D341Med (cell line): Measurements from ENCODE around the gene GLB1L2.
A peak's percentile ranks its signal among the peaks of the same experiment; 100 is the strongest.
"Not testable (repeated sequence)": the region's sequence is repeated elsewhere in the genome, so short reads cannot be mapped to it uniquely, and the experiment has no call there.

Experiments used
- DNase-seq: peaks from one replicate; pipeline ENCODE4 v3.0.0; 2012; ENCODE audit warnings: low spot score

The GLB1L2 gene

DNA sequence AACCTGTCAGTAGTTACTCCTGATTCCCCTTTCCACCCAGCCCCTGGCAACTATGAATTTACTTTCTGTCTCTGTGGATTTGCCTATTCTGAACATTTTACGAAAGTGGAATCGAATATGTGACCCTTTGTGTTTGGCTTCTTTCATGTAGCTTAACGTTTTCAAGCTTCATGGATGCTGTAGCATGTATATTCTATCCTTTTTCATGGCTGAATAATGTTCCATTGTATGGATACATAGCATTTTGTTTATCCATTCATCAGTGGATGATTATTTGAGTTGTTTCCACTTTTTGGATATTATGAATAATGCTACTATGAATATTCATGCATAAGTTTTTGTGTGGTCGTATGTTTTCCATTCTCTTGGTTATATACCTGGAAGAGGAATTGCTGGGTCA lies 9.2 kb upstream of the GLB1L2 start:
- no peak for DNase-seq

DNA sequence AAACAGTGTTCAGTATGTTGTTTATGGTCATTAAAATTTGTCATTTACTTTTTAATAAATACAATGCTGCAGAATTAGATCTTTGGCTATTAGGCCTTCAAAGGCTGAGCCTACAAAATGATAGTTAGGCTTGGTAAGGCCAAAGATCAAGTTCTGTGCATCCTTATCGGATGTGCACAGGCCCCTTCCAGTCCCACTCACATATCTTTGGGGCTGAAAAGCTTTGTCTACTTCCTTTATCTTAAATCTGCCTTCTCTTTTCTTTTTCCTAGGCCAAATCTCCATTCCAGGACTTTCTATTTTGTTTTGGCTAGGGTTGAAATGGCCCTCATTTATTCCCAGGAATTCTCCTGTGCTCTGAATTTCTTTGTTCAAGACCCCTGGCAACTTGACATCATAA lies 3.4 kb upstream of the GLB1L2 start:
- DNase-seq = no peak

DNA sequence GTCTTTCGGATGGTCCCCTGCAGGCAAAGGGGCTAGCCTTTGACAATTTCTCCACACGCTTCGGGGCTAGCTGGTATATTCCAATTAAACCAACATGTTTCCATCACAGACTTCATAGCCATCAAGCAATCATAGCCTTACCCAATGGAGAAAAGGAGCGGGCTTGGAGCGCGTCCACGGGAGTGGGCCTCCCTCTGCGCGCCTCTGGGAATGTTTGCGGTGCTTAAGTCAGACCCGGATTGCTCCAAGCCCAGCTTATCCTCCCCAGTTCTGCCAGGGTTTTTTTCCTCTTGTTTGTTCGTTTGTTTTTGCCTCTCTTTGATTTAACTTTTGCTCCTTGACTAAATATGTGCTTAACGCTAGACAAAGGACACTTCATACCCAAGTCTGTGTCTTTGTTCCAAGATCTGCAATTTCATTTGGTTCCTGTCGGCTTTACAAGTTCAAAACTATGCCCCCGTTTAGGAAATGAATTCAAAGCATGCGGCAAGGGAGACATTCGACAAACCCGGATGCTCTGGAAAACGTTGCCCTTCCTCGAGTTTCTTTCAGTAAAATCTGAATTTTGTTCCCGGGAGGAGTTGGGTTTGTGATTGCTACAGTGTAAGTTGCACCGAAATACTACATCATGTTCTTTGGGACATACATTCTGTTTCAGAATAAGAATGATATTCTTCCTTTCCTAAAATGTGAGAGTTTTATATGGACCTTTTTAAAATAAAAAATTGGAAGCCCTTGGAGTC lies 1.0 kb upstream of the GLB1L2 start:
- DNase-seq = no peak

DNA sequence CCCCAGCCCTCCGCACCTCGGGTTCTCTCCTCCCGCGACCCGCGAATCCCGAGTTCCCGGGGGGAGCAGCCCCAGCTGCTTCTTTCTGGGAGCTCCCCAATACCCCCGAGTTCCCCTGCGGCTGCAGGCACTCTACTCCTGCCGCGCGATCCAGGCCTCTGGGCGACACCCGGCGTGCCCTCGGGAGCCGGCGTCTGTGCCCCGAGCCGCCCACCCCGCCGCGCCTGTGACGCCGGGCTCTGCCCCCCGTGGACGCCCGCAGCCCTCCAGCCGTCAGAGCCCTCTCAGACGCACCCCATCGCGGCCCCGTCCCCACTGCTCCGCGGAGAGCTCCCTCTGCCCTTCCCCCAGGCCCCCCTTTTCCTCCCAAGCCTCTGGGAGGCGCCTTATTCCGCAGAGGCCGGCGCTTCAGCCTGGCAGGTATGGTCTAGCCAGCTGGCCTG lies 422 bp downstream of the GLB1L2 start:
- DNase-seq = peak; percentile 76

DNA sequence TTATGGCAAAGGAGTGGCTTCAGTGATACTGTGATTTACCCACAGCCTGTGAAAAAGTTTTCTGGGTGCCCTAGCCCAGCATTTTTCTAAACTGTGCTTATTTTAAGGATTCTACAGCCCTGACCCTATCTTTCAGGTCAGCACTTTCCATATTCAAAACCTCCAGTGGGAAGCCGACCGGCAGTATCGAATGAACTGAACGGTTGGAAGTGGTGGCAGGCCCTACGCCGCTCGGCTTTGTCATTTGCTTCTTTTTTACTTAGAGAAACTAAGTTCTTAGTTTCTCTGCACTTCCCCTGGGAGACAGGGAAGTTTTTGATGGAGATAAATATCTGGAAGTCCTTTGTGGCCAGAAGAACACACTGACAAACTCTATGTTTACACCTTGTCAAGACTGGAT lies 994 bp downstream of the GLB1L2 start:
- no peak for DNase-seq

DNA sequence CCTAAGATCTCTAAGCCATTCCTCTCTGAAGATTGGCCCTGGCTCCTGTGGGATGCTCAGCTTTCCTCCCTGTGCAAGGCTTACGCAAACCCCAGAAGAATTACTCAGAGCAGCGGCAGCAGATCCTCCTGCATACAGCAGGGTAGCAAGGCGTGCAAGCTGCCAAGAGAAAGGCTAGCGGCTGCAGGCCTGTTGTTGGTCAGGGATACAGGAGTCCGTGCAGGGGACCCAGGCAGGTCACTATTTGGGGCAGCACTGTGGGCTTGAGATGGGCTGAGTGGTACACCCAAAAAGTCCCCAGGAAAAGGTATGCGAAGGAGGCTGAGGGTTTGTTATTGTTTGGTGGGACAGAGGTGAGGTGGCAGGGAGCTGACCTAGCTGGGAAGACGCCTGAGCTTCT lies 1.5 kb downstream of the GLB1L2 start:
- no peak for DNase-seq

DNA sequence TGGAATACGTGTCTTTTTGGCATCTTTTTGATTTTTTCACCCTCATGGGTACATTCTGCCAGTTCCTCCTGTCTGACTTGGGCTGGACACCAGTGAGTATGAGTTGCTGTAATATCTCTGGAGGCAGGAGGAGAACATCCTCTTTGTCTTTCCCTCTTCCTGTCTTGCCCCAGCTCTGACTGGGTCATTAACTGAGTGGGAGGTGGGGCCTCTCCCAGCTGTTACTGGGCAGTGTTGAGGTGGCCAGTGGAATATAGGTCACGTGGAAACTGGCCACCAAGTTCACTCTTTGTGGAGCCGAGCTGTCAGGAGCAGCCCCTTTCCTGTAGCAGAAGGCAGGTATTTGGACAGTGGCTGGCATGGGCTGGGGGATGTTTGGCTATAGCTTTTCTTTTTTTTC lies 2.2 kb downstream of the GLB1L2 start:
- DNase-seq = no peak

DNA sequence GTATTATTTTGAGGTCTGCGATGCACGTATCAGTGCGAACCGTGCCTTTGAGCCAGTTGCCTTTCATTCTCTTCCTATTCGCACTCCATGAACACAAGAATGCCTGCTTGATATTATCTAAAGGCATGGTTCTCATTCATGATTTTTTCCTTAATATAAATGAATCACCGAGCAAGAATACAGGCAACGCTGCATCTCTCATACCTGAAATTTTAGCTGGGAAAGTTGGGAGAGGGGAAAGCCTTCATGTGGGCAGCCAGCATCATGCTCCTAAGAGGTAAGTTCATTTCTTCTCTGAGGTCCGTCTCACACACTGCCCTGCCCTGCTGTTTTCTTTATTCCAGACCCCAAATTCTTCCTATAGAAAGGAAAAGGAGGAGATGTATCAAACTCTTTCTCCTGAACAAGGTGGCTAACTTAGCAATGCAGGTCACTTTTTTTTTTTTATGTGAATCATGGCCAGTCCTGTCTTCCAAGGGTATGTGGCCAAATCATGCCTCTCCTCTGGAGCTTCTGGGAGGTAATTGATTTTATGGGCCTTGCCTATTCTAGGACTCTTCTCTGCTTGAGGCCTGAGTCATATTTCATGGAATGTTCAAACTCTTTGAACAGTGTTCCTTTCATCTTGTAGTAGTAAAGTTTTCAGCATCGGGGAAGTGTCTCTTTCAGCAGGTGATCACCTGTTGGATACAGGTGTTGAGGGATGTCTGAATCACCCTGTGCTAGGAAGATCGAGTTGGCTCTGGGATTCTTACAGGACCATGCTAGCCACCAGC lies 3.2 kb downstream of the GLB1L2 start:
- no peak for DNase-seq

DNA sequence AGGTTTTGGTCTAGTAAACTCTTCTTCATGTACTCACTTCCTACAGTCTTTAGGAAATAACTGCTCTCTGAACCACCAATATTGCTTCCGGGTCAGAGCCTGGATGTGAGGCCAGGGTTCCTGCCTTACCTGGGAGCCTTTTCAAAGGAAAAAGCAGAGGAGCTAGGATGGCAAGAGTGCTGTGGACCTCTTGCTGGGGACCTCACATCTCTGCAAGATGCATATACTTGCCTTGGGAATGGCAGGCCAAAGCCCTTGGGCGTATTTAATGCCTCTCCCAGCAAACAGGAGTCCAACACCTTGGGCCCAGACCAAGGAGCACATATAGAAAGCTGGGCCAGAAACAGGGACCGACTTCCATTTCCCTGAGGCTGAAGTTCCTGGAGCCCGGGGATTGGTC lies 5.3 kb downstream of the GLB1L2 start:
- no peak for DNase-seq

DNA sequence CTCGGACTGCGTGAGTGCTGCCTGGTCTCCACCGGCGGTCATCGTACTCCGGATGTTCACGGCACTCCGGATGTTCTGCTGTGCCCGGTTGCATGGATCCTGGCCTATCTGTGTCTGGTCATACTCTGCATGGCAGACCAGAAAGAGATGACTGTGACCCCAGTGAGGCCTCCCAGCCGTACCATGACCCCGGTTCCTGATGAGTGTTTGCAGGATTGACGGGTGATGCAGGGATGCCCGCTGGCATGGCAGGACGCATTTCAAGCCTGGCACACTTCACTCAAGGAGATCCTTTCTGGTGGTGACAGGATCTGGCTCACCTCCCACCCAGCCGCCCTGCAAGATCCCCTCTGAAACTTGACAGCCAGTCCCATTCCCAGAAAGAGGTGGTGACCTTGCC lies 6.3 kb downstream of the GLB1L2 start:
- no peak for DNase-seq

DNA sequence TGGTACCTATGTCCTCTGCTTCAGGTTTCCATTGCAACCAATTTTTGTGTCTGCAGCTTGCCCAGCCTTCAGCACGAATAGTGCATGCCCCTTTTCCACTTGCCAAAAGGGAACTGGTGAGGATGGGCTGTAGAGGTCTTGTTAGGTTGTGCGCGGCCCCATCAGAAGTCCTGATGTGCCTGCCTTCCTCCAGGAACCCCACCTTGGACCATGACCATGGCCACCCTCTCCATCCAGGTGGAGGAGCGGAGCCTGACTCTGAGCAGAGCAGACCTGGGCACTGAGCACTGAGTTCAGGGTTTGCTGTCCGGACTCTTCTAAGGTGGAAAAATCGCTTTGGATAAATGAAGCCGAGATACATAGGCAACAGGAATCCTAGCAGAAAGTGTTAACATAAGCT lies 6.9 kb downstream of the GLB1L2 start:
- no peak for DNase-seq

DNA sequence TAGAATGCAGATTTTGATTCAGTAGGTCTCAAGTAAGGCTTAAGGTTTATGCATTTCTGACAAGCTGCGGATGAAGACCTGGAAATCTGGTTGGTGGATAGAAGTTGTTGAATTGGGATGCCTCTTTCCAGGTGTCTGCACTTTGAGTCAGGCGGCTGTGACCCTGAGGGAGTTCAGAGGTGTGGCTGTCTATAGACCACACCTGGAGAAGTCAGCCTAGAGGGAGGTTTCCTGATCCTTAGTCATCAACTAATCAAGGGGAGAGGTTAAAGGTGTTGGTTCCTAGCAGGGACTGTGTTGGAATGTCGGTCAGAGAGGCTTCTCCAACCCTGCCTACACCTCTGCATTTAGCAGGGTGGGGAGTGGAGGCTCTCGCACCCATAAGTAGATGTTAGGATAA lies 8.0 kb downstream of the GLB1L2 start:
- DNase-seq = no peak

DNA sequence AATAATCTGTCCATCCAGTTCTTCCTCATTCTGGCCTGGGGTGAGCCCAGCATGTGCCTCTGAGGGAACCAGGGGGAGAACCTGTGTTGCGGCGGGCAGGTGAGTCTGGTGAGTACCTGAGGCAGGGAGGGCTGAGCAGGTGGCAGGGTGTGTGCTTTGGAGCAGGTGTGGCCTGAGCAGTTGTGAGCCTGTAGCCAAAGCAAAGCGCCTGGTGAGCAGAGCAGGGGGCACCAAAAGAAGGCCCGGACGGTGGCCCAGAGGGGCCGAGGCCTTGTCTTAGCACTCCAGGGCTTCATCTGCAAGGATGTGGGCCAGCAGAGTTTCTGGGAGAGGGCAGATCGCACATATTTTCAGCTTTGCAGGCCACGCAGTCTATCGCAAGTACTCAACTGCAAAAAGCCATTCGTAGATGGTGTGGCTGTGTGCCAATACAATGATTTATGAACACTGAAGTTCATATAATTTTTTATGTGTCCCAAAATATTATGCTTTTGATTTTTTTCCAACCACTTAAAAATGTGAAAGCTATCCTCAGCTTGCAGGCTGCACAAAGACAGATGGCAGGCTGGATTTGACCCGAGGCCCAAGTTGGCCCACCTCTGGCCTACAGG lies 8.7 kb downstream of the GLB1L2 start:
- no peak for DNase-seq

DNA sequence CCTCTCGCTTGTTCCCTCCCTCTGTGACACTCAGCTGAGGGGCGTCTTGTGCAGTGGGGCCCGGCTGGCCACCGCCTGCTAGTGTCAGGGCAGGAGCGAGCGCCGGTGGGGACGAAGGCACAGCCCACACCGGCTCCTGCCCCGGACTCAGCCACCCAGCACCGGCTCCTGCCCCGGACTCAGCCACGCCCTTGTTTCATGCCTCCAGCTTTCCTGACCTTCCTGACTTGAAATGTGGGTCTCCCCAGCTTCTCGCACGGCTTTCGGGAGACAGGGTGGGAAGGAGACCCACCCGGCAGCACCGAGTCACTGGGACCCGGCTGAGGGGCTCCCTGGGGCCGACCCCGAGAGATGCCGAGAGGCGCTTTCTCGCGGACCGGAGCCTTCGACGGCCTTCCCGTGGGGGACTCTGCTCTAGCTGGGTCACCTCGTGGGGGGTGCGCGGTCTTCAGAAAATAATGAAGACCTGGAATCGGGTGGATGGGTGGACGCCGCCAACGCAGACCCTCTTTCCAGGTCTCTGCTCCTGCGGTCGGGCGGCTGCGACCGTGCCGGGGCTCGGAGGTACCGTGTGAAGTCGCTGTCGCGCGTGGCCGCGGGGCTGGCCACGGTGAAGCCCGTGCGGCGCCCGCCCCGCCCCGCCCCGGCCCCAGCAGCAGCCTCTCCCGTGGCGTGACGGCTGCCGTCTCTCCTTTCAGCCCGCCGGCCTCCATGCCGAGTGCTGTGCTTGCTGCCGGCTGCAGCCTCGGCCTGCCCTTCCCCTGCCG lies 10.2 kb downstream of the GLB1L2 start:
- DNase-seq = no peak

DNA sequence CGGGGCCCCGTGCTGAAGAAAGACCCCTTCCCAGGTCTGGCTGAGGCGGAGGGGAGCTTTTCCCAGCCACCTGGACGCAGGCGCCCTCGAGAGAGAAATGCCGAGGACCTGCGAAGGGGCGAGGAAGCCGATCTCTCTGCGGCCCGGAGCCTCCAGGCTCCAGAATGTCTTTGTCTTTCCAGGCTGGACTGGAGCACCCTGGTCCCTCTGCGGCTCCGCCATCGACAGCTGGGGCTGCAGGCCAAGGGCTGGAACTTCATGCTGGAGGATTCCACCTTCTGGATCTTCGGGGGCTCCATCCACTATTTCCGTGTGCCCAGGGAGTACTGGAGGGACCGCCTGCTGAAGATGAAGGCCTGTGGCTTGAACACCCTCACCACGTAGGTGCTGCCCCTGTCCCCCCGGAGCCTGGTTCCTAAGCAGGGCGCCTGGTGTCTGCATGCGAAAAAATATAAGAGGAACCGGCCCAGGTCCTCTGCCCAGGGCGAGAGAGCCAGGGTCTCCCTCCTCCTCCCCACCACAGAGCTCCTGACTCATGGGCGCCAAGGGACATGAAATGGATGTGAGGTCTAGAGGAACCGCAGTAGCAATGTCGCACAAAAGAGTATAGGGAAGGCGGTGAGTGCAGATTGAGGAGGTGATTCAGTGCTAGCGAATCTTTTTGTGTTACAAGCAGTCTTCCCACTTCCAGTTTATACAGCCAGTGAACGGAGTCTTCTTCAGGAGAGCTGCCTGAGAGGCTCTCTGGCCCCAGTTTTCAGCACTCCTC lies 11.0 kb downstream of the GLB1L2 start:
- DNase-seq = no peak

DNA sequence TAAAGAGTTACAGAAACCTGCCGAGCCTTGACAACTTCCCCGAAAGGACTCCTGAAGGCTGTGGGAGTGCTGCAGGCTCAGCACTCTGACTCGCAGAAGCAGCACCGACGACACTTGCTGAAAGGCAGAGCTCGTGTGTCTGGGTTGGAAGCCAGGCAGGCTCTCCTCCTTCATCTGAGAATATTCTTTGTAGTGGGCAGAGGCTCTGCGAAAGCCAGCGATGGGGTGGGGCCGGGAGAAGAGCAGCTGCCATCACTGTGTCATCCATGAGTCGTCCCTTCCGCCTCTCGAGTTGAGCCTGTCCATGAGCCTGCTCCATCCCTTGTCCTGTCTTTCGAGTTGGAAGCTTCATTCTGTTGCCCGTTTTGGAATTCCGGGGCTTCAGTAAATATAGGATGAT lies 11.9 kb downstream of the GLB1L2 start:
- no peak for DNase-seq

DNA sequence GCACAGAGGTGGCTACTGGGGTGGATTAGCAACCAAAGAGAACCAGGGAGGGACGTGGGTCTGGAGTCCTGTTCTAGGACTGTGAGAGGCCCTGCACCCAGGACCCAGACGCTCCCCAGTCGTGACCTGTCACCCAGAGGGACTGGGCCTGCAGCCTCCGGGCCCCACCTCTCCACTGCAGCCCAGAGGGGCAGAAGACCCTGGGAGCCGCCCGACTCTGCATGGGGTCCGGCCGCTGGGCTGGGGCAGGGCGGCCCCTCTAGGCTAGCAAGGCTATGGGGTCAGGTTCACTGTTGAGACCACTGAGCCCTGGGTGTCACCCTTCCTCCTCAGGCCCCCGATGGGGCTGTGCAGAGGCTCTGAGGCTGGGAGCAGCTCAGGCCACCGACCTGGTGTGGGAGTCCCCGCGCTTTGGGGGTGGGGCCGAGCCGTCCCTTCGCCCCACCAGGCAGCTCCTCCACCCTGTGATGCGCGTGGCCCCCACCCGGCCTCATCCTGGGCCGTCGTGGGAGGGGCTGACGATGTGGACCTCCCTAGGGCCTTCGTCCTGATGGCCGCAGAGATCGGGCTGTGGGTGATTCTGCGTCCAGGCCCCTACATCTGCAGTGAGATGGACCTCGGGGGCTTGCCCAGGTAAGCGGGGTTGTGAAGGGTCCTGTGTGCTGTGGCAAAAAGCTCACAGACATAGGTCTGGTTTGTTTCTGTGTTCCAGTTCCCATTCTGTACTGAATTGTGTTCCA lies 12.9 kb downstream of the GLB1L2 start:
- DNase-seq = not testable (repeated sequence)

DNA sequence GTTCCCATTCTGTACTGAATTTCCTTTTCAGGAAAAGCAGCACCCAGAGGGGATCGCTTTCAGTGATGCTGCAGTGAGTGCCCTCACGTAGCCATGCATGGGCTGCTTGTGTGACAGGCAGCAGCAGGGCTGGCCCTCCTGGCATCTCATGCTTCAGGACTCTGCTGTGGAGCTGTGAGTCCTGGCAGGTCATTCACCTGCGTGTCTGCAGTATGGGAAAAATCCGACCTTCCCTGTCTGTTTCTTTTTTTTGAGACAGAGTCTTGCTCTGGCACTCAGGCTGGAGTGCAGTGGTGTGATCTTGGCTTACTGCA lies 13.4 kb downstream of the GLB1L2 start:
- no peak for DNase-seq

DNA sequence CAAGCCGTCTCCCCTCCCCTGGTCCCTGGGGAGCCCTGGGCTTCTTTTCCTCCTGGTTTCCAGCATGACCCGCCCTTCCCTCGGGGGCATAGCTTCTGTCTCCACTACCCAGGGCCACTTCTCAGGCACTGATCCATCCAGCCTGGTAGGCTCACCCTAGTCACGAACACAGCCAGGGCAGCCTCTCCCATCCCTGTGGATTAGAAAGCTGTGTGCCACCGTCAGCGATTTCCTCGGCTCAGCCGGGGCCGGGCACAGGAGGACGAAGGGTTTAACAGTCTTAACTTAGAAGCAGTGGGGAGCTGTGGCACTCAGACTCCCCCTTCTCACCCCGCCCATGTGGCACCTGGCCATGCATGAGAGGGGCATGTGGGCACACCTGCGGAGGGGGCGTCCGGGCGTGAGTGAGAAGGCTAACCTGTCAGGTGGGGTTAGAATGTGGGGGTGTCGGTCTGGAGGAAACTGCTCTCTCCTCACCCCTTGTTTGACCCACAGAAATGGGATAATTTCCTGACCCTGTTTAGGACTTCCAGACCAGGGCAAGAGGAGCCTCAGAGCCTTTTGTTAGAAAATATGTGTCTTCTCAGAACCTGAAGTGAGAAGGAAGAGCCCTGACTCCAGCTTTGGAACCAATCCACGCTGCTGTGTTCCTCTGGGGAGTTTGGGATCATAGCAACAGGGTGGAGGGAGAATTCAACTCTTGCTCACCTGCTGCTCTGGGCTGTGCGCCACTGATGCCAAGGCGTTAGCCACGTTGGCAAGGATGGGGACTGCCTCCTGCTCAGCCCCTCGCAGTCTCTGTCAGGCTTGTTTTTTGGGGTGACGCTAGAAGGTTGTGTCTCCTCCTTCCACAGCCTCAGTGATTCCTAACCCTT lies 14.6 kb downstream of the GLB1L2 start:
- DNase-seq = peak; percentile 84

DNA sequence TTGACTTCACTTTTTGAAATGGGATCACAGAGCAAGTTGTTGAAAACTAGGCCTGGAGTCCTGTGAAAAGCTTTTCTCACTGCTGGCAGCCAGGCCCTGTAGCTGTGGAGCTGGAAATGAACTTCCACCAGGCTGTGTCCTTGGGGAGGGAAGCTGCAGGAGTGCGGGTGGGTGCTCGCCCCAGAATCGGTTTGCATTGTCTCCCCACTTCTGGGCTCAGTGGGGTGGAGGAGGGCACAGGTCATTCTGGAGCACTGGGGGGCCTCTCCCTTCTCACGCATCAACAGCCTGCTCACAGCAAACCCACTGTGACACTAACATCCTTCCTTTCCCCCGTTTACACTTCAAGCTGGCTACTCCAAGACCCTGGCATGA lies 15.2 kb downstream of the GLB1L2 start:
- no peak for DNase-seq
